A549 (cell line): ENCODE results near the gene FBRSL1. TPM values are rescaled to one million over a fixed set of nuclear protein-coding genes. Genes with fewer than 3 reads are reported as not detected.

Source experiments
- ATAC-seq, 2 experiments: fragments of 200-7000 bp in 1 of 2; fragments of >200 bp in 1 of 2; cut with Nextera tagmentation in 1 of 2; cut with Tn5 transposase in 1 of 2; 3 replicates each; pipeline versions ENCODE4 v1.8.0 to v1.9.1; 2018 to 2020; ENCODE audit warnings: mild to moderate bottlenecking in 1 of 2, moderate library complexity in 1 of 2
- CTCF ChIA-PET: fragments of 300-600 bp; sonication (Branson Sonifier 250); formaldehyde crosslinking; extraction: SDS; loops from one replicate; lab custom pipeline; 2021; ENCODE audit warnings: antibody characterized with exemption, inconsistent platforms; lab: Yijun Ruan, JAX
- POLR2A ChIA-PET: fragments of 350-600 bp; formaldehyde crosslinking; extraction: SDS; loops from one replicate; lab custom pipeline; 2021; ENCODE audit warnings: antibody characterized with exemption, inconsistent platforms; lab: Yijun Ruan, JAX
- DNase-seq, 2 experiments: peaks; one replicate each; pipeline versions ENCODE4 v3.0.0 to v3.0.0-alpha.2; 2011 to 2016; ENCODE audit warnings: low read depth in 1 of 2, low spot score in 1 of 2
- FAIRE-seq: peaks from 2 replicates; lab custom pipeline; 2011; peaks lifted over from hg19 to GRCh38; lab: Jason Lieb, UNC
- H3K27ac ChIP-seq, 2 experiments: fragments of >200 bp; sonication (Bioruptor Twin); formaldehyde crosslinking; 3 replicates each; pipeline ENCODE4 v1.5.1; 2016 to 2017
- H3K4me1 ChIP-seq: fragments of >200 bp; sonication (Bioruptor Twin); formaldehyde crosslinking; 3 replicates; pipeline ENCODE4 v1.6.1; 2016
- H3K4me2 ChIP-seq: fragments of >200 bp; sonication (Bioruptor Twin); formaldehyde crosslinking; 3 replicates; pipeline ENCODE4 v1.6.1; 2016
- H3K4me3 ChIP-seq: fragments of >200 bp; sonication (Bioruptor Twin); formaldehyde crosslinking; 3 replicates; pipeline ENCODE4 v1.5.1; 2016
- H3K9me3 ChIP-seq: fragments of >200 bp; sonication (Bioruptor Twin); formaldehyde crosslinking; 3 replicates; pipeline ENCODE4 v1.6.1; 2016
- CBX2 ChIP-seq: fragments of 200-600 bp; sonication (generic); IDR thresholded peaks from 2 replicates; pipeline ENCODE4 v1.6.1; 2016; ENCODE audit warnings: low read depth, mild to moderate bottlenecking, borderline replicate concordance
- CBX8 ChIP-seq: fragments of 200-600 bp; sonication (generic); IDR thresholded peaks from 2 replicates; pipeline ENCODE4 v1.6.1; 2016
- CEBPB ChIP-seq, 2 experiments: fragments of >200 bp in 1 of 2; sonication (Bioruptor Twin) in 1 of 2; formaldehyde crosslinking in 1 of 2; IDR thresholded peaks; 2 replicates each; pipeline ENCODE4 v1.6.1; 2012 to 2016
- EHF ChIP-seq: fragments of 250-450 bp; sonication (Bioruptor Pico); IDR thresholded peaks from 2 replicates; pipeline ENCODE4 v1.5.0; 2020; ENCODE audit warnings: mild to moderate bottlenecking
- ESRRA ChIP-seq: fragments of 150-350 bp; IDR thresholded peaks from 2 replicates; pipeline ENCODE4 v1.6.1; 2014; ENCODE audit warnings: mild to moderate bottlenecking, low read length, borderline replicate concordance
- JUN ChIP-seq, 2 experiments: fragments of >200 bp; sonication (Bioruptor Twin); formaldehyde crosslinking; IDR thresholded peaks; 2 replicates in 1 of 2; 3 replicates in 1 of 2; pipeline ENCODE4 v1.6.1; 2016 to 2017
- JUNB ChIP-seq: fragments of >200 bp; sonication (Bioruptor Twin); formaldehyde crosslinking; IDR thresholded peaks from 2 replicates; pipeline ENCODE4 v1.6.1; 2016
- KDM1A ChIP-seq: fragments of 200-600 bp; sonication (generic); IDR thresholded peaks from 2 replicates; pipeline ENCODE4 v1.6.1; 2016; ENCODE audit warnings: low read depth, mild to moderate bottlenecking
- KDM5A ChIP-seq: fragments of 200-600 bp; sonication (generic); IDR thresholded peaks from 2 replicates; pipeline ENCODE4 v1.6.1; 2016; ENCODE audit warnings: antibody characterized with exemption, mild to moderate bottlenecking
- NFE2L2 ChIP-seq: fragments of 150-350 bp; conservative IDR thresholded peaks from 2 replicates; pipeline ENCODE4 v1.6.1; 2014; ENCODE audit warnings: low read length
- NPAS2 ChIP-seq: fragments of 250-450 bp; sonication (Bioruptor Pico); IDR thresholded peaks from 2 replicates; pipeline ENCODE4 v1.8.0; 2022; ENCODE audit warnings: mild to moderate bottlenecking, moderate library complexity, borderline replicate concordance
- NR3C1 ChIP-seq: fragments of >200 bp; sonication (Bioruptor Twin); formaldehyde crosslinking; IDR thresholded peaks from 3 replicates; pipeline ENCODE4 v1.6.1; 2017
- PHF8 ChIP-seq: fragments of 200-600 bp; sonication (generic); IDR thresholded peaks from 2 replicates; pipeline ENCODE4 v1.6.1; 2016; ENCODE audit warnings: low read depth, mild to moderate bottlenecking, antibody characterized with exemption, moderate library complexity, borderline replicate concordance
- POLR2AphosphoS2 ChIP-seq: conservative IDR thresholded peaks from 2 replicates; pipeline ENCODE4 v1.6.1; 2012; ENCODE audit warnings: low read length, improper control_type of control experiment, inconsistent platforms
- RARB ChIP-seq: fragments of 250-450 bp; sonication (Bioruptor Pico); IDR thresholded peaks from 2 replicates; pipeline ENCODE4 v1.8.0; 2021; ENCODE audit warnings: mild to moderate bottlenecking, moderate library complexity
- SREBF2 ChIP-seq: fragments of 450-650 bp; IDR thresholded peaks from 2 replicates; pipeline ENCODE4 v1.6.1; 2014; ENCODE audit warnings: mild to moderate bottlenecking, moderate library complexity
- TFCP2L1 ChIP-seq: fragments of 250-450 bp; sonication (Bioruptor Pico); IDR thresholded peaks from 2 replicates; pipeline ENCODE4 v1.5.0; 2021; ENCODE audit warnings: mild to moderate bottlenecking
- ZNF302 ChIP-seq: fragments of 250-450 bp; sonication (Bioruptor Pico); IDR thresholded peaks from 2 replicates; pipeline ENCODE4 v1.9.0; 2021; ENCODE audit warnings: inconsistent platforms, mild to moderate bottlenecking, moderate library complexity
- ZSCAN20 ChIP-seq: fragments of 250-450 bp; sonication (Bioruptor Pico); IDR thresholded peaks from 2 replicates; pipeline ENCODE4 v1.8.0; 2022; ENCODE audit warnings: mild to moderate bottlenecking, moderate library complexity
- WGBS: methylation state at CpG from one replicate; pipeline ENCODE4 v1.1.6; 2017; ENCODE audit errors: missing lambda C conversion rate; 5-methylcytosine and 5-hydroxymethylcytosine counted together
- polyA plus RNA-seq, 4 experiments: library from polyadenylated mRNA; depleted of rRNA in 3 of 4; stranded (reverse); fragments of >200 nt; fragmentation: RNase III in 1 of 4; extraction: RNeasy Plus Mini Kit Qiagen cat#74134 plus additional on column Dnase treatment in 1 of 4; gene quantifications; 2 replicates in 3 of 4; 3 replicates in 1 of 4; pipeline ENCODE4 v1.2.3, GENCODE V29; 2011 to 2017
- TF ChIP-seq, protein P1 (sequence below): fragments of 250-450 bp; sonication (Bioruptor Pico); IDR thresholded peaks from 2 replicates; pipeline ENCODE4 v1.5.0; 2020; ENCODE audit warnings: low read depth, mild to moderate bottlenecking, moderate library complexity
- TF ChIP-seq, protein P2 (sequence below): fragments of >200 bp; sonication (Bioruptor Twin); formaldehyde crosslinking; IDR thresholded peaks from 3 replicates; pipeline ENCODE4 v1.5.1; 2016
- TF ChIP-seq, protein P3 (sequence below): fragments of 250-450 bp; sonication (Bioruptor Pico); IDR thresholded peaks from 2 replicates; pipeline ENCODE4 v1.5.0; 2021; ENCODE audit warnings: mild to moderate bottlenecking, moderate library complexity, borderline replicate concordance
- TF ChIP-seq, protein P4 (sequence below): fragments of >200 bp; sonication (Bioruptor Twin); formaldehyde crosslinking; IDR thresholded peaks from 2 replicates; pipeline ENCODE4 v1.6.1; 2016

Gene FBRSL1
- polyA plus RNA-seq, 2 of the 4 experiments (the other 2 are of a cell fraction): 3.0 to 32.8 TPM

DNA sequence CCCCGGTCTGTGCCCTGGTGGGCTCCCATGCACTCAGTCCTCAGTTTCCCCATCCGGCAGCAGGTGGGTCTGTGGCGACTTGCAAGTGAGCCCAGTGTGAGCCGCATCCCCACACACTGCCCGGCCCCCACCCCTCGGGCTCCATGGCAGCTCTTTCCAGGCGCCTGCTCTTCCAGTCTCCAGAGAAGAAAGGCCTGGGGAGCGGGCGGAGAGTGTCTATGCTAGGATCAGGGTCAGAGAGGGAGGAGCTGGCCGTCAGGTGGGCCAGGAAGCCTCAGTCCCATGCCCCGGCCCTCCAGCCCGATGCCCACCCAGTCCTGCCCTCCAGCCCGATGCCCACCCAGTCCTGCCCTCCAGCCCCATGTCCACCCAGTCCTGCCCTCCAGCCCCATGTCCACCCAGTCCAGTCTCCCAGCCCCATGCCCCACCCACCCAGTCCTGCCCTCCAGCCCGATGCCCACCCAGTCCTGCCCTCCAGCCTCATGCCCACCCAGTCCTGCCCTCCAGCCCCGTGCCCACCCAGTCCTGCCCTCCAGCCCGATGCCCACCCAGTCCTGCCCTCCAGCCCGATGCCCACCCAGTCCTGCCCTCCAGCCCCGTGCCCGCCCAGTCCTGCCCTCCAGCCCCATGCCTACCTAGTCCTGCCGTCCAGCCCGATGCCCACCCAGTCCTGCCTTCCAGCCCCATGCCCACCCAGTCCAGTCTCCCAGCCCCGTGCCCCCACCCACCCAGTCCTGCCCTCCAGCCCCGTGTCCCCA is 49.2 kb downstream of the FBRSL1 start:
- Histone ChIP-seq H3K9me3 (peaks cover 23% of the 10 kb centered on the region), H3K4me2 (no peak overlapping the region), H3K4me1 (no peaks in the 10 kb centered on the region), H3K27ac (no peak overlapping the region), H3K4me3 (no peak overlapping the region)
- ChIA-PET POLR2A (no interaction called here), CTCF (interaction anchor here (0.6 kb wide), 1 partner anchor 82 kb away, joined by 3 read pairs; no protein-coding TSS in a partner anchor)
- ATAC-seq (no peak), FAIRE-seq (no peak), DNase-seq (no peak)
- 85% methylated on average over 12 of the region's 23 CpGs for WGBS
- TF ChIP-seq, protein P1, sequence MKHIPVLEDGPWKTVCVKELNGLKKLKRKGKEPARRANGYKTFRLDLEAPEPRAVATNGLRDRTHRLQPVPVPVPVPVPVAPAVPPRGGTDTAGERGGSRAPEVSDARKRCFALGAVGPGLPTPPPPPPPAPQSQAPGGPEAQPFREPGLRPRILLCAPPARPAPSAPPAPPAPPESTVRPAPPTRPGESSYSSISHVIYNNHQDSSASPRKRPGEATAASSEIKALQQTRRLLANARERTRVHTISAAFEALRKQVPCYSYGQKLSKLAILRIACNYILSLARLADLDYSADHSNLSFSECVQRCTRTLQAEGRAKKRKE (CRISPR knock-in tag): no peak
- TF ChIP-seq, protein P2, sequence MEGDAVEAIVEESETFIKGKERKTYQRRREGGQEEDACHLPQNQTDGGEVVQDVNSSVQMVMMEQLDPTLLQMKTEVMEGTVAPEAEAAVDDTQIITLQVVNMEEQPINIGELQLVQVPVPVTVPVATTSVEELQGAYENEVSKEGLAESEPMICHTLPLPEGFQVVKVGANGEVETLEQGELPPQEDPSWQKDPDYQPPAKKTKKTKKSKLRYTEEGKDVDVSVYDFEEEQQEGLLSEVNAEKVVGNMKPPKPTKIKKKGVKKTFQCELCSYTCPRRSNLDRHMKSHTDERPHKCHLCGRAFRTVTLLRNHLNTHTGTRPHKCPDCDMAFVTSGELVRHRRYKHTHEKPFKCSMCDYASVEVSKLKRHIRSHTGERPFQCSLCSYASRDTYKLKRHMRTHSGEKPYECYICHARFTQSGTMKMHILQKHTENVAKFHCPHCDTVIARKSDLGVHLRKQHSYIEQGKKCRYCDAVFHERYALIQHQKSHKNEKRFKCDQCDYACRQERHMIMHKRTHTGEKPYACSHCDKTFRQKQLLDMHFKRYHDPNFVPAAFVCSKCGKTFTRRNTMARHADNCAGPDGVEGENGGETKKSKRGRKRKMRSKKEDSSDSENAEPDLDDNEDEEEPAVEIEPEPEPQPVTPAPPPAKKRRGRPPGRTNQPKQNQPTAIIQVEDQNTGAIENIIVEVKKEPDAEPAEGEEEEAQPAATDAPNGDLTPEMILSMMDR: no peak
- TF ChIP-seq NPAS2 (no peak), POLR2AphosphoS2 (no peak), CBX2 (no peak), CBX8 (no peak), SREBF2 (no peak), KDM5A (no peak), CEBPB (IDR thresholded peaks at IDR 0.05) (no peak), NFE2L2 (no peak), ESRRA (no peak), NR3C1 (no peak), TFCP2L1 (CRISPR knock-in tag) (no peak), ZSCAN20 (CRISPR knock-in tag) (no peak), EHF (no peak)
- TF ChIP-seq, protein P3, sequence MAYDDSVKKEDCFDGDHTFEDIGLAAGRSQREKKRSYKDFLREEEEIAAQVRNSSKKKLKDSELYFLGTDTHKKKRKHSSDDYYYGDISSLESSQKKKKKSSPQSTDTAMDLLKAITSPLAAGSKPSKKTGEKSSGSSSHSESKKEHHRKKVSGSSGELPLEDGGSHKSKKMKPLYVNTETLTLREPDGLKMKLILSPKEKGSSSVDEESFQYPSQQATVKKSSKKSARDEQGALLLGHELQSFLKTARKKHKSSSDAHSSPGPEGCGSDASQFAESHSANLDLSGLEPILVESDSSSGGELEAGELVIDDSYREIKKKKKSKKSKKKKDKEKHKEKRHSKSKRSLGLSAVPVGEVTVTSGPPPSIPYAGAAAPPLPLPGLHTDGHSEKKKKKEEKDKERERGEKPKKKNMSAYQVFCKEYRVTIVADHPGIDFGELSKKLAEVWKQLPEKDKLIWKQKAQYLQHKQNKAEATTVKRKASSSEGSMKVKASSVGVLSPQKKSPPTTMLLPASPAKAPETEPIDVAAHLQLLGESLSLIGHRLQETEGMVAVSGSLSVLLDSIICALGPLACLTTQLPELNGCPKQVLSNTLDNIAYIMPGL (CRISPR knock-in tag): no peak
- TF ChIP-seq, protein P4, sequence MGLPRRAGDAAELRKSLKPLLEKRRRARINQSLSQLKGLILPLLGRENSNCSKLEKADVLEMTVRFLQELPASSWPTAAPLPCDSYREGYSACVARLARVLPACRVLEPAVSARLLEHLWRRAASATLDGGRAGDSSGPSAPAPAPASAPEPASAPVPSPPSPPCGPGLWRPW: no peak

DNA sequence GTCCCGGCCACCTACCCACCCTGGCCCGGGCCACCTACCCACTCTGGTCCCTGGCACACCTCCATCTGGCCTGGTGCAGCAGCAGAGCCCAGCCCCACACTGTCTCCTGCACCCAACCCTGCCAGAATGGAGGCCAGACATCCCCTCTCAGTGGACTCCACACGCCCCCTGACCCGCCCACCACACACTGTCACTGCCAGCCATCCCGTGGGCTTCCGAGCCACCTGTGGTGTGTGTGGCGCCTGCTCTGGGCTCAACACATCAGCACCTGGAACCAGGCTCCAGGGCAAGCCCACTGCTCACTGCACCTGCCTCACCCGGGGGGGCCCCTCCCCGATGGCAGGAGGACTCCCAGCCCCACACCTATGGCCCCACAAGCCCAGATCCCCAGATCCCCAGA is 50.5 kb downstream of the FBRSL1 start:
- TF ChIP-seq RARB (CRISPR knock-in tag): no peak
- no peak for TF ChIP-seq ESRRA
- no peak for TF ChIP-seq JUN (IDR thresholded peaks at IDR 0.05)
- no peak for TF ChIP-seq KDM5A
- no peak for TF ChIP-seq KDM1A
- TF ChIP-seq PHF8: no peak
- TF ChIP-seq ZNF302 (CRISPR knock-in tag): no peak
- TF ChIP-seq JUNB: no peak
- ChIA-PET POLR2A (no interaction called here), CTCF (interaction anchor here (1.1 kb wide), 1 partner anchor 21 kb away, joined by 3 read pairs; no protein-coding TSS in a partner anchor)
- no peak overlapping the region for H3K4me2 ChIP-seq
- peaks cover 11% of the 10 kb centered on the region; the same call in 2 of the 3 replicates for H3K9me3 ChIP-seq
- no peak for DNase-seq
- no peak overlapping the region for H3K27ac ChIP-seq
- H3K4me3 ChIP-seq: no peak overlapping the region
- no peaks in the 10 kb centered on the region for H3K4me1 ChIP-seq
- 90% methylated on average over 4 of the region's 9 CpGs for WGBS
- FAIRE-seq: no peak
- ATAC-seq: no peak
